GM21360 (cell line): ENCODE results near the gene OR56A1.

Experiments
- ATAC-seq: cut with Tn5 transposase; IDR thresholded peaks from one replicate; pipeline ENCODE4 v1.9.1; 2021; ENCODE audit warnings: mild to moderate bottlenecking, moderate library complexity; ENCODE audit not compliant: unreplicated experiment

Gene OR56A1

GRCh38 chr11:5992150-5992549, 38.4 kb downstream of the OR56A1 start:
- no peak for ATAC-seq

- no peak for ATAC-seq
These were observed 41.4 kb downstream of the OR56A1 start for GRCh38 chr11:5989203-5989602.

GRCh38 chr11:5986885-5987284, 43.7 kb downstream of the OR56A1 start, which contains the start of gene OR52L1:
Gene OR52L1 (minus strand): TSS chr11:5986985. CDS start chr11:5986930, 55 bp downstream.
- no peak for ATAC-seq

GRCh38 chr11:5983443-5983842, 47.1 kb downstream of the OR56A1 start:
- no peak for ATAC-seq

GRCh38 chr11:5973530-5973929, 57.0 kb downstream of the OR56A1 start:
- ATAC-seq: no peak
